Body of pancreas (tissue), 4 donors: ENCODE measurements around the gene SSBP4. TPM values are rescaled to one million over a fixed set of nuclear protein-coding genes. Genes with fewer than 3 reads are reported as not detected.

ENCODE experiments used
- ATAC-seq: fragments of 150-250 bp; one replicate; pipeline ENCODE4 v1.9.1; 2016
- DNase-seq, 4 donors: peaks; one replicate each; pipeline ENCODE4 v3.0.0-alpha.2; 2019
- H3K27ac ChIP-seq, 4 donors: fragments of 200-600 bp; sonication (generic); 1 replicate in 3 of 4; 2 replicates in 1 of 4; pipeline versions ENCODE4 v1.5.1 to v1.6.1; 2016 to 2019; ENCODE audit warnings: mild to moderate bottlenecking in 1 of 4, mixed read lengths in 1 of 4, moderate library complexity in 1 of 4
- H3K27me3 ChIP-seq, 2 donors: fragments of 200-600 bp; sonication (generic); one replicate each; pipeline ENCODE4 v1.6.0; 2016; ENCODE audit warnings: mild to moderate bottlenecking in 1 of 2
- H3K36me3 ChIP-seq, 2 donors: fragments of 200-600 bp; sonication (generic); replicated peaks in 1 of 2; 2 replicates each; pipeline ENCODE4 v1.5.1; 2016; ENCODE audit warnings: low read depth in 2 of 2; ENCODE audit not compliant: insufficient read depth in 1 of 2
- H3K4me1 ChIP-seq: fragments of 200-600 bp; sonication (generic); one replicate; pipeline ENCODE4 v1.6.0; 2016
- H3K4me3 ChIP-seq, 2 donors: fragments of 200-600 bp; sonication (generic); 1 replicate in 1 of 2; 2 replicates in 1 of 2; pipeline ENCODE4 v1.5.1; 2016 to 2019
- H3K9me3 ChIP-seq, 3 donors: fragments of 200-600 bp; sonication (generic); 1 replicate in 2 of 3; 2 replicates in 1 of 3; pipeline ENCODE4 v1.5.1; 2016
- CTCF ChIP-seq, 7 experiments: fragments of 450-650 bp in 4 of 7; fragments of 200-600 bp in 3 of 7; sonication (generic) in 3 of 7; IDR thresholded peaks; one replicate each; pipeline ENCODE4 v1.5.1; 2016 to 2019; ENCODE audit warnings: antibody characterized with exemption in 7 of 7
- POLR2A ChIP-seq, 3 donors: fragments of 450-650 bp; IDR thresholded peaks; one replicate each; pipeline ENCODE4 v1.6.1; 2016; ENCODE audit warnings: antibody characterized with exemption in 3 of 3, mild to moderate bottlenecking in 2 of 3
- WGBS, 2 donors: methylation state at CpG; one replicate each; pipeline ENCODE4 v1.1.5; 2017; 5-methylcytosine and 5-hydroxymethylcytosine counted together
- intact Hi-C: fragments of 100-400 bp; cut with DNase I; formaldehyde crosslinking; loops from one replicate; pipeline ENCODE4 v1.15.1; 2023
- total RNA-seq, 2 donors: library from RNA; depleted of rRNA; stranded (reverse); fragments of >200 nt; gene quantifications; one replicate each; pipeline ENCODE4 v1.1.0, GENCODE V29; 2016

SSBP4 gene
- total RNA-seq, 2 donors from 2014 or later = 50.1 to 63.9 TPM

GRCh38 chr19:18457483-18458331, 38.5 kb downstream of the SSBP4 start:
- ATAC-seq (no peak), DNase-seq (no peak)
- TF ChIP-seq POLR2A (IDR thresholded peaks at IDR 0.05) (no peak), CTCF (IDR thresholded peaks at IDR 0.05) (no peak)
- 79 to 81% methylated on average over 18 to 21 of the region's 21 CpGs for WGBS, 2 donors
- no peaks in the 10 kb centered on the region for H3K27me3 ChIP-seq
- H3K36me3 ChIP-seq = peaks cover 0 to 8% of the 10 kb centered on the region in 2 donors
- no peak overlapping the region for H3K4me3 ChIP-seq
- intact Hi-C loops = no loop called here
- H3K9me3 ChIP-seq = no peaks in the 10 kb centered on the region
- peaks cover 13% of the 10 kb centered on the region for H3K4me1 ChIP-seq
- H3K27ac ChIP-seq = no peak overlapping the region

GRCh38 chr19:18460900-18461299, 41.7 kb downstream of the SSBP4 start:
- DNase-seq (no peak), ATAC-seq (no peak)
- peaks cover 0 to 8% of the 10 kb centered on the region in 2 donors for H3K36me3 ChIP-seq
- peak overlapping the region in 3 of 4 donors; percentile 56 to 80 (median 76) for H3K27ac ChIP-seq
- intact Hi-C loops = loop anchor here (10.0 kb wide), 1 partner anchor 104 kb away; no protein-coding TSS in a partner anchor
- no peak overlapping the region for H3K4me3 ChIP-seq
- 78 to 81% methylated on average over 8 to 12 of the region's 12 CpGs for WGBS, 2 donors
- TF ChIP-seq CTCF (IDR thresholded peaks at IDR 0.05) = no peak
- TF ChIP-seq POLR2A (IDR thresholded peaks at IDR 0.05) = no peak
- H3K27me3 ChIP-seq = no peaks in the 10 kb centered on the region
- H3K9me3 ChIP-seq = no peaks in the 10 kb centered on the region
- H3K4me1 ChIP-seq = peaks cover 33% of the 10 kb centered on the region

GRCh38 chr19:18461471-18461870, 42.3 kb downstream of the SSBP4 start:
- H3K27ac ChIP-seq = no peak overlapping the region
- H3K36me3 ChIP-seq = peaks cover 0 to 8% of the 10 kb centered on the region in 2 donors
- WGBS, 2 donors = 93 to 94% methylated on average over 6 to 17 of the region's 22 CpGs
- H3K9me3 ChIP-seq = no peaks in the 10 kb centered on the region
- H3K27me3 ChIP-seq = no peaks in the 10 kb centered on the region
- intact Hi-C loops = loop anchor here (10.0 kb wide), 1 partner anchor 103 kb away; no protein-coding TSS in a partner anchor
- no peak for ATAC-seq
- no peak overlapping the region for H3K4me3 ChIP-seq
- H3K4me1 ChIP-seq = peaks cover 39% of the 10 kb centered on the region
- TF ChIP-seq CTCF (IDR thresholded peaks at IDR 0.05) (no peak), POLR2A (IDR thresholded peaks at IDR 0.05) (no peak)
- DNase-seq = no peak

GRCh38 chr19:18464646-18465045, 45.4 kb downstream of the SSBP4 start:
- Histone ChIP-seq H3K4me3 (no peak overlapping the region), H3K27me3 (no peaks in the 10 kb centered on the region), H3K9me3 (no peaks in the 10 kb centered on the region), H3K27ac (peak overlapping the region; percentile 71 to 89 (median 77)), H3K4me1 (peaks cover 66% of the 10 kb centered on the region), H3K36me3 (peaks cover 0 to 8% of the 10 kb centered on the region in 2 donors)
- intact Hi-C loops = loop anchor here (10.0 kb wide), 1 partner anchor 100 kb away; no protein-coding TSS in a partner anchor
- peak; percentile 73 to 92 (median 88) for DNase-seq
- peak in 2 of 3 donors; percentile 37 to 42 for TF ChIP-seq POLR2A (IDR thresholded peaks at IDR 0.05)
- TF ChIP-seq CTCF (IDR thresholded peaks at IDR 0.05) = no peak
- ATAC-seq = peak; percentile 62
- 0 to 2% methylated on average over 1 to 8 of the region's 8 CpGs for WGBS, 2 donors
